ENCODE results near the gene SEMA4G. TPM values are rescaled to one million over a fixed set of nuclear protein-coding genes. Genes with fewer than 3 reads are reported as not detected.
A peak's percentile ranks its signal among the peaks of the same experiment; 100 is the strongest.

The SEMA4G gene
- total and polyA plus RNA-seq, 2 of the 13 experiments (the other 11 are each of a cell fraction or from before 2014, with no cell fraction given): 46.2 to 207 TPM

DNA sequence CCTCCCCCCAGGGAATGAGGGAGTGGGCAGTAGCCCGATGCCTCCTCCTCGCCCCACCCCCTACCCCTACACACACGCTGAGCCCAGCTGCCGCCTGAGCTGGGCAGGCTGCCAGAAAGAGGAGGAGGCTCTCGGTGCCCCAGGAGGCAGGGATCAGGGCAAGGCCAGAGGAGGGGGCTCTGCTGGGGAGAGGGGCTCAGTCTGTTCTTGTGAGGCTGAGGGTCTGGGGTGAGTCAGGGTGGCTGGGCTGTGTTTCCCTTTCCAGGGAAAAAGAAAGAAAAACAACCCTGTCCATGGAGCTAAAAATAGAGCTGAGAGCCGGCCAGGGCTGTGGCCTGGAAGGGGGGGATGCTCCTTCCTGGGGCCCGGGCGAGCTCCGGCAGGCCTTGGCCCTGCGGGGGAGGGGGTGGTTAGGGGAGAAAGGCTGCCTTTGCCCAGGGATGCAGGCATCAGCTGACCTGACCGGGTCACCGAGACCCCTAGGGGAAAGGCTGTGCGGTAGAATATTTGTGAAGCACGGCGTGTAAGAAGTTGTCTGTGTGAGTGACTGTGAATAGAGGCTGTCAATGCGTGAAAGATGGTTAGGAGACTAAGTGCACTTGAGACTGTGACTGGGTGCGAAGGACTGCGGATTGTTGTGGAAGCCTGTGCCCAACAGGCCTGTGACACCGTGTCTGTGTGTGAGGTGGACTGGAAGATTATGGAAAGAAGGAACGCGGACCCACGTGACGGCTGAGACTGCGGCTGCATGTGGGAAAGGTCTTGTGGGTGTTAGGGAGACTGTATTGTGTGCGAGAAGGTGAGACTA, 29.1 kb downstream of the SEMA4G start (continued):
- TF ChIP-seq, protein P1, sequence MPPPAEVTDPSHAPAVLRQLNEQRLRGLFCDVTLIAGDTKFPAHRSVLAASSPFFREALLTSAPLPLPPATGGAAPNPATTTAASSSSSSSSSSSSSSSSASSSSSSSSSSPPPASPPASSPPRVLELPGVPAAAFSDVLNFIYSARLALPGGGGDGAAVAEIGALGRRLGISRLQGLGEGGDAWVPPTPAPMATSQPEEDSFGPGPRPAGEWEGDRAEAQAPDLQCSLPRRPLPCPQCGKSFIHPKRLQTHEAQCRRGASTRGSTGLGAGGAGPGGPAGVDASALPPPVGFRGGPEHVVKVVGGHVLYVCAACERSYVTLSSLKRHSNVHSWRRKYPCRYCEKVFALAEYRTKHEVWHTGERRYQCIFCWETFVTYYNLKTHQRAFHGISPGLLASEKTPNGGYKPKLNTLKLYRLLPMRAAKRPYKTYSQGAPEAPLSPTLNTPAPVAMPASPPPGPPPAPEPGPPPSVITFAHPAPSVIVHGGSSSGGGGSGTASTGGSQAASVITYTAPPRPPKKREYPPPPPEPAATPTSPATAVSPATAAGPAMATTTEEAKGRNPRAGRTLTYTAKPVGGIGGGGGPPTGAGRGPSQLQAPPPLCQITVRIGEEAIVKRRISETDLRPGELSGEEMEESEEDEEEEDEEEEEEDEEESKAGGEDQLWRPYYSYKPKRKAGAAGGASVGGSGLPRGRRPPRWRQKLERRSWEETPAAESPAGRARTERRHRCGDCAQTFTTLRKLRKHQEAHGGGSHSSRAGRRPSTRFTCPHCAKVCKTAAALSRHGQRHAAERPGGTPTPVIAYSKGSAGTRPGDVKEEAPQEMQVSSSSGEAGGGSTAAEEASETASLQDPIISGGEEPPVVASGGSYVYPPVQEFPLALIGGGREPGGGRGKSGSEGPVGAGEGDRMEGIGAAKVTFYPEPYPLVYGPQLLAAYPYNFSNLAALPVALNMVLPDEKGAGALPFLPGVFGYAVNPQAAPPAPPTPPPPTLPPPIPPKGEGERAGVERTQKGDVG (CRISPR knock-in tag; IDR thresholded peaks at IDR 0.05; ENCODE audit: borderline replicate concordance): no peak
- TF ChIP-seq ZNF614 (CRISPR knock-in tag; IDR thresholded peaks at IDR 0.05; ENCODE audit: borderline replicate concordance) (no peak), JARID2 (CRISPR knock-in tag; IDR thresholded peaks at IDR 0.05; ENCODE audit: insufficient replicate concordance) (no peak), ZNF841 (CRISPR knock-in tag; IDR thresholded peaks at IDR 0.05; ENCODE audit: borderline replicate concordance) (no peak), ELF4 (CRISPR knock-in tag; IDR thresholded peaks at IDR 0.05; ENCODE audit: borderline replicate concordance) (no peak), CBX2 (IDR thresholded peaks at IDR 0.05; ENCODE audit: low read depth, low read length) (no peak), CBX2 (CRISPR knock-in tag; IDR thresholded peaks at IDR 0.05; ENCODE audit: low read depth) (no peak), PHB2 (IDR thresholded peaks at IDR 0.05; ENCODE audit: partially characterized antibody) (no peak), AKAP8 (CRISPR knock-in tag; IDR thresholded peaks at IDR 0.05) (no peak), ZNF768 (CRISPR knock-in tag; IDR thresholded peaks at IDR 0.05) (no peak), BHLHE40 (IDR thresholded peaks at IDR 0.05; ENCODE audit: low read length) (no peak), HNRNPUL1 (IDR thresholded peaks at IDR 0.05; ENCODE audit: low read depth, low read length) (no peak), ZKSCAN8 (CRISPR knock-in tag; IDR thresholded peaks at IDR 0.05; ENCODE audit: borderline replicate concordance) (peak; percentile 45; the same call in 1 of the 2 replicates), JUNB (CRISPR knock-in tag; IDR thresholded peaks at IDR 0.05; ENCODE audit: borderline replicate concordance) (no peak), ZSCAN30 (CRISPR knock-in tag; IDR thresholded peaks at IDR 0.05) (no peak), SOX5 (CRISPR knock-in tag; IDR thresholded peaks at IDR 0.05; ENCODE audit: borderline replicate concordance) (no peak)
- TF ChIP-seq, protein P2, sequence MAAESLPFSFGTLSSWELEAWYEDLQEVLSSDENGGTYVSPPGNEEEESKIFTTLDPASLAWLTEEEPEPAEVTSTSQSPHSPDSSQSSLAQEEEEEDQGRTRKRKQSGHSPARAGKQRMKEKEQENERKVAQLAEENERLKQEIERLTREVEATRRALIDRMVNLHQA (CRISPR knock-in tag; IDR thresholded peaks at IDR 0.05): no peak
- TF ChIP-seq, protein P3, sequence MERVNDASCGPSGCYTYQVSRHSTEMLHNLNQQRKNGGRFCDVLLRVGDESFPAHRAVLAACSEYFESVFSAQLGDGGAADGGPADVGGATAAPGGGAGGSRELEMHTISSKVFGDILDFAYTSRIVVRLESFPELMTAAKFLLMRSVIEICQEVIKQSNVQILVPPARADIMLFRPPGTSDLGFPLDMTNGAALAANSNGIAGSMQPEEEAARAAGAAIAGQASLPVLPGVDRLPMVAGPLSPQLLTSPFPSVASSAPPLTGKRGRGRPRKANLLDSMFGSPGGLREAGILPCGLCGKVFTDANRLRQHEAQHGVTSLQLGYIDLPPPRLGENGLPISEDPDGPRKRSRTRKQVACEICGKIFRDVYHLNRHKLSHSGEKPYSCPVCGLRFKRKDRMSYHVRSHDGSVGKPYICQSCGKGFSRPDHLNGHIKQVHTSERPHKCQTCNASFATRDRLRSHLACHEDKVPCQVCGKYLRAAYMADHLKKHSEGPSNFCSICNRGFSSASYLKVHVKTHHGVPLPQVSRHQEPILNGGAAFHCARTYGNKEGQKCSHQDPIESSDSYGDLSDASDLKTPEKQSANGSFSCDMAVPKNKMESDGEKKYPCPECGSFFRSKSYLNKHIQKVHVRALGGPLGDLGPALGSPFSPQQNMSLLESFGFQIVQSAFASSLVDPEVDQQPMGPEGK (CRISPR knock-in tag; IDR thresholded peaks at IDR 0.05): peak; percentile 74
- TF ChIP-seq, protein P4, sequence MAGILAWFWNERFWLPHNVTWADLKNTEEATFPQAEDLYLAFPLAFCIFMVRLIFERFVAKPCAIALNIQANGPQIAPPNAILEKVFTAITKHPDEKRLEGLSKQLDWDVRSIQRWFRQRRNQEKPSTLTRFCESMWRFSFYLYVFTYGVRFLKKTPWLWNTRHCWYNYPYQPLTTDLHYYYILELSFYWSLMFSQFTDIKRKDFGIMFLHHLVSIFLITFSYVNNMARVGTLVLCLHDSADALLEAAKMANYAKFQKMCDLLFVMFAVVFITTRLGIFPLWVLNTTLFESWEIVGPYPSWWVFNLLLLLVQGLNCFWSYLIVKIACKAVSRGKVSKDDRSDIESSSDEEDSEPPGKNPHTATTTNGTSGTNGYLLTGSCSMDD (CRISPR knock-in tag; IDR thresholded peaks at IDR 0.05): no peak
- TF ChIP-seq, protein P5, sequence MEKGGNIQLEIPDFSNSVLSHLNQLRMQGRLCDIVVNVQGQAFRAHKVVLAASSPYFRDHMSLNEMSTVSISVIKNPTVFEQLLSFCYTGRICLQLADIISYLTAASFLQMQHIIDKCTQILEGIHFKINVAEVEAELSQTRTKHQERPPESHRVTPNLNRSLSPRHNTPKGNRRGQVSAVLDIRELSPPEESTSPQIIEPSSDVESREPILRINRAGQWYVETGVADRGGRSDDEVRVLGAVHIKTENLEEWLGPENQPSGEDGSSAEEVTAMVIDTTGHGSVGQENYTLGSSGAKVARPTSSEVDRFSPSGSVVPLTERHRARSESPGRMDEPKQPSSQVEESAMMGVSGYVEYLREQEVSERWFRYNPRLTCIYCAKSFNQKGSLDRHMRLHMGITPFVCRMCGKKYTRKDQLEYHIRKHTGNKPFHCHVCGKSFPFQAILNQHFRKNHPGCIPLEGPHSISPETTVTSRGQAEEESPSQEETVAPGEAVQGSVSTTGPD (CRISPR knock-in tag; IDR thresholded peaks at IDR 0.05): no peak
